SU-DHL-6 (cell line): ENCODE data around the gene ARHGDIB.

Experiments
- H2AFZ ChIP-seq: fragments of 200-600 bp; sonication (generic); 2 replicates; pipeline ENCODE4 v1.6.1; 2014; ENCODE audit warnings: low read depth, mild to moderate bottlenecking, moderate library complexity, mixed read lengths, antibody characterized with exemption, low read length; ENCODE audit not compliant: severe bottlenecking
- H3F3A ChIP-seq: fragments of 200-600 bp; shearing (Covaris generic); 2 replicates; pipeline ENCODE4 v1.6.0; 2016; ENCODE audit warnings: antibody characterized with exemption, mild to moderate bottlenecking; ENCODE audit not compliant: insufficient read depth
- H3K27ac ChIP-seq: fragments of 200-600 bp; sonication (generic); 2 replicates; pipeline ENCODE4 v1.5.1; 2016; ENCODE audit warnings: low read depth, mild to moderate bottlenecking, low read length, moderate library complexity, mixed read lengths
- H3K27me3 ChIP-seq: fragments of 200-600 bp; sonication (generic), shearing (Covaris generic); 2 replicates; pipeline ENCODE4 v1.6.0; 2014; ENCODE audit warnings: mild to moderate bottlenecking, low read length
- H3K36me3 ChIP-seq: fragments of 200-600 bp; sonication (generic); 2 replicates; pipeline ENCODE4 v1.6.1; 2014; ENCODE audit warnings: mild to moderate bottlenecking, low read length, mixed read lengths
- H3K4me2 ChIP-seq: fragments of 300-600, 200-600 bp; shearing (Covaris generic), sonication (generic); 2 replicates; pipeline ENCODE4 v1.6.0; 2014; ENCODE audit warnings: low read length, low read depth, mild to moderate bottlenecking; ENCODE audit not compliant: poor library complexity, severe bottlenecking
- H3K4me3 ChIP-seq: fragments of 200-600 bp; sonication (generic); 2 replicates; pipeline ENCODE4 v1.5.1; 2014; ENCODE audit warnings: antibody characterized with exemption, low read length, mild to moderate bottlenecking, mixed read lengths; ENCODE audit not compliant: insufficient read depth, poor library complexity, severe bottlenecking
- H3K79me2 ChIP-seq: fragments of 200-600 bp; sonication (generic); 2 replicates; pipeline ENCODE4 v1.6.1; 2014; ENCODE audit warnings: mild to moderate bottlenecking, low read length, moderate library complexity; ENCODE audit not compliant: insufficient read depth
- H3K9ac ChIP-seq: fragments of 200-600 bp; sonication (generic); 2 replicates; pipeline ENCODE4 v1.7.0; 2014; ENCODE audit warnings: mild to moderate bottlenecking, low read length
- H3K9me2 ChIP-seq: fragments of 200-600 bp; sonication (generic); replicated peaks from 2 replicates; pipeline ENCODE4 v1.6.1; 2014; ENCODE audit warnings: low read length; ENCODE audit not compliant: insufficient read depth
- H3K9me3 ChIP-seq: fragments of 200-600 bp; sonication (generic); 2 replicates; pipeline ENCODE4 v1.6.1; 2014; ENCODE audit warnings: low read length, mixed read lengths; ENCODE audit not compliant: insufficient read depth
- H4K20me1 ChIP-seq: fragments of 200-600 bp; sonication (generic); 2 replicates; pipeline ENCODE4 v1.6.1; 2014; ENCODE audit warnings: low read depth, mild to moderate bottlenecking, antibody characterized with exemption, low read length, moderate library complexity, mixed read lengths
- CTCF ChIP-seq: fragments of 200-600 bp; sonication (generic); IDR thresholded peaks from one replicate; pipeline ENCODE4 v1.5.1; 2017; ENCODE audit warnings: antibody characterized with exemption, mild to moderate bottlenecking, low read length, moderate library complexity; ENCODE audit not compliant: insufficient read depth, poor library complexity, severe bottlenecking
- EZH2phosphoT487 ChIP-seq: fragments of 200-600 bp; sonication (generic), shearing (Covaris generic); conservative IDR thresholded peaks from 2 replicates; pipeline ENCODE4 v1.6.1; 2018; ENCODE audit warnings: mild to moderate bottlenecking, antibody characterized with exemption, low read length, moderate library complexity, mixed read lengths

Gene ARHGDIB

GRCh38 chr12:14919455-14919854, 41.9 kb downstream of the ARHGDIB start:
- H3K4me3 ChIP-seq, result no peak overlapping the region
- no peaks in the 10 kb centered on the region for H3K9me3 ChIP-seq
- no peaks in the 10 kb centered on the region for H3F3A ChIP-seq
- H3K27me3 ChIP-seq, result no peaks in the 10 kb centered on the region
- no peak for TF ChIP-seq CTCF
- TF ChIP-seq EZH2phosphoT487, result no peak
- H3K27ac ChIP-seq, result no peak overlapping the region
- no peak overlapping the region for H2AFZ ChIP-seq
- H4K20me1 ChIP-seq, result no peaks in the 10 kb centered on the region
- no peak overlapping the region for H3K4me2 ChIP-seq
- H3K9ac ChIP-seq, result no peak overlapping the region
- no peaks in the 10 kb centered on the region for H3K79me2 ChIP-seq
- H3K36me3 ChIP-seq, result no peaks in the 10 kb centered on the region
- no peaks in the 10 kb centered on the region for H3K9me2 ChIP-seq

GRCh38 chr12:14915736-14916135, 45.7 kb downstream of the ARHGDIB start:
- no peaks in the 10 kb centered on the region for H3K27me3 ChIP-seq
- no peaks in the 10 kb centered on the region for H3F3A ChIP-seq
- H3K79me2 ChIP-seq, result no peaks in the 10 kb centered on the region
- H4K20me1 ChIP-seq, result no peaks in the 10 kb centered on the region
- no peaks in the 10 kb centered on the region for H3K9me3 ChIP-seq
- no peak overlapping the region for H3K4me2 ChIP-seq
- H2AFZ ChIP-seq, result no peak overlapping the region
- no peaks in the 10 kb centered on the region for H3K9me2 ChIP-seq
- H3K4me3 ChIP-seq, result no peak overlapping the region
- no peak overlapping the region for H3K9ac ChIP-seq
- H3K27ac ChIP-seq, result no peak overlapping the region
- no peaks in the 10 kb centered on the region for H3K36me3 ChIP-seq
- no peak for TF ChIP-seq EZH2phosphoT487
- no peak for TF ChIP-seq CTCF

- Histone ChIP-seq H3K9ac (no peak overlapping the region), H3K36me3 (no peaks in the 10 kb centered on the region), H3K4me2 (no peak overlapping the region), H3K9me2 (no peaks in the 10 kb centered on the region), H3K4me3 (no peak overlapping the region), H3F3A (no peaks in the 10 kb centered on the region), H3K79me2 (no peaks in the 10 kb centered on the region), H4K20me1 (no peaks in the 10 kb centered on the region), H2AFZ (no peak overlapping the region), H3K9me3 (no peaks in the 10 kb centered on the region), H3K27me3 (no peaks in the 10 kb centered on the region), H3K27ac (no peak overlapping the region)
- TF ChIP-seq CTCF, result no peak
- no peak for TF ChIP-seq EZH2phosphoT487
Measured at GRCh38 chr12:14913381-14913781, 48.0 kb downstream of the ARHGDIB start.

GRCh38 chr12:14911131-14911530, 50.3 kb downstream of the ARHGDIB start:
- Histone ChIP-seq H3K9me2 (no peaks in the 10 kb centered on the region), H3K4me3 (no peak overlapping the region), H2AFZ (no peak overlapping the region), H3F3A (no peaks in the 10 kb centered on the region), H3K79me2 (no peaks in the 10 kb centered on the region), H3K27me3 (no peaks in the 10 kb centered on the region), H4K20me1 (no peaks in the 10 kb centered on the region), H3K9me3 (no peaks in the 10 kb centered on the region), H3K4me2 (no peak overlapping the region), H3K36me3 (no peaks in the 10 kb centered on the region), H3K27ac (no peak overlapping the region), H3K9ac (no peak overlapping the region)
- TF ChIP-seq CTCF (no peak), EZH2phosphoT487 (no peak)
